ENCODE measurements around the gene ANKRD27.

- TF ChIP-seq POLR2AphosphoS5 (IDR thresholded peaks at IDR 0.05; ENCODE audit: insufficient read depth in 1 of 2, low read depth in 1 of 2) = no peak
- TF ChIP-seq CTCF (IDR thresholded peaks at IDR 0.05) = peak; percentile 56 to 70 (median 63)
- TF ChIP-seq POLR2A (IDR thresholded peaks at IDR 0.05) = no peak
Observed at GRCh38 chr19:32599736-32600157, 75.2 kb downstream of the ANKRD27 start.
